Neural cell (in vitro differentiated cells): ENCODE results near the gene RPA3.

Experiments
- EP300 ChIP-seq: fragments of 450-650 bp; conservative IDR thresholded peaks from 2 replicates; pipeline ENCODE4 v1.6.1; 2014; ENCODE audit warnings: antibody characterized with exemption, mild to moderate bottlenecking, moderate library complexity; ENCODE audit not compliant: poor library complexity, severe bottlenecking
- EZH2 ChIP-seq: fragments of 200-600, 300-800 bp; shearing (Covaris generic), sonication (generic); IDR thresholded peaks from 2 replicates; pipeline ENCODE4 v1.6.1; 2014; ENCODE audit warnings: antibody characterized with exemption, low read length, borderline replicate concordance, mild to moderate bottlenecking; ENCODE audit not compliant: insufficient read depth, poor library complexity, severe bottlenecking
- MXI1 ChIP-seq: fragments of 450-650 bp; conservative IDR thresholded peaks from 2 replicates; pipeline ENCODE4 v1.6.1; 2014; ENCODE audit warnings: antibody characterized with exemption, mild to moderate bottlenecking; ENCODE audit not compliant: poor library complexity, severe bottlenecking
- POLR2AphosphoS5 ChIP-seq: IDR thresholded peaks from 2 replicates; pipeline ENCODE4 v1.6.1; 2012
- RAD21 ChIP-seq: fragments of 450-650 bp; conservative IDR thresholded peaks from 2 replicates; pipeline ENCODE4 v1.6.1; 2014; ENCODE audit warnings: antibody characterized with exemption, mild to moderate bottlenecking, moderate library complexity
- REST ChIP-seq: IDR thresholded peaks from 2 replicates; pipeline ENCODE4 v1.6.1; 2012; ENCODE audit warnings: borderline replicate concordance
- SMC3 ChIP-seq: fragments of 450-650 bp; conservative IDR thresholded peaks from 2 replicates; pipeline ENCODE4 v1.6.1; 2014; ENCODE audit warnings: antibody characterized with exemption, mild to moderate bottlenecking, moderate library complexity; ENCODE audit not compliant: poor library complexity
- TAF1 ChIP-seq: IDR thresholded peaks from 2 replicates; pipeline ENCODE4 v1.6.1; 2012; ENCODE audit warnings: low read depth
- TF ChIP-seq, protein P1 (sequence below): fragments of 450-650 bp; IDR thresholded peaks from 2 replicates; pipeline ENCODE4 v1.5.1; 2014; ENCODE audit warnings: antibody characterized with exemption, mild to moderate bottlenecking, moderate library complexity; ENCODE audit not compliant: poor library complexity, severe bottlenecking

DNA sequence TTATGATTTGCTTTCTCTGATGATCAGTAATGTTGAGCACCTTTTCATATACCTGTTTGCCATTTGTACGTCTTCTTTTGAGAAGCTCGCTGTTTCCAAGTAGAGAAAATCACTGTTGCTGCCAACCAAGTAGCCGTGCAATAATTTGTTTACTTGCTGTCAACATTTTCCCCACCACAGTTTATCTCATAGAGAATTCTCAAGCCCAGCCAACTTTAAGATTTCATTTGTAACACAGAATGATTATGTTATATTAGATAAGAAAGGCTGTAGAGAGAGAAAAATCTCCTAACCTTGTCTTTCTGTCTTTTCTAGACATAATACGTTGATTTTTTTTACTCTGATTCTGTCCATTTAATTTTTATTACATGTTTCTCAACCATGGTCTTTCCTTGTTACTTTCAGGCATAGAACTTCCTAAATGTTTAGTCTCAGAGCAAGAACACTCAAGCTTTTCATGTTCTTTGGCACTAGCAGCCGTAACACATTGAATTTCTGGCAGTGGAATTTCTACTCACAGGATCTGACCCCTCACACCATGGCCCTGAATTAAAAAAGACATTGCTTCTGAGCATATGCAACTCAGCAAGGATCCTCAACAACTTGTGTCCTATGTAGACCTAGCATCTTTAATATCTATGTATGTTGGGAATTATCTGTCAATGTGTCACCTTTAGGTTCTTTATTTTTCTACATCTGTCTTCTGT is 23.1 kb downstream of the RPA3 start:
- no peak for TF ChIP-seq REST
- TF ChIP-seq, protein P1, sequence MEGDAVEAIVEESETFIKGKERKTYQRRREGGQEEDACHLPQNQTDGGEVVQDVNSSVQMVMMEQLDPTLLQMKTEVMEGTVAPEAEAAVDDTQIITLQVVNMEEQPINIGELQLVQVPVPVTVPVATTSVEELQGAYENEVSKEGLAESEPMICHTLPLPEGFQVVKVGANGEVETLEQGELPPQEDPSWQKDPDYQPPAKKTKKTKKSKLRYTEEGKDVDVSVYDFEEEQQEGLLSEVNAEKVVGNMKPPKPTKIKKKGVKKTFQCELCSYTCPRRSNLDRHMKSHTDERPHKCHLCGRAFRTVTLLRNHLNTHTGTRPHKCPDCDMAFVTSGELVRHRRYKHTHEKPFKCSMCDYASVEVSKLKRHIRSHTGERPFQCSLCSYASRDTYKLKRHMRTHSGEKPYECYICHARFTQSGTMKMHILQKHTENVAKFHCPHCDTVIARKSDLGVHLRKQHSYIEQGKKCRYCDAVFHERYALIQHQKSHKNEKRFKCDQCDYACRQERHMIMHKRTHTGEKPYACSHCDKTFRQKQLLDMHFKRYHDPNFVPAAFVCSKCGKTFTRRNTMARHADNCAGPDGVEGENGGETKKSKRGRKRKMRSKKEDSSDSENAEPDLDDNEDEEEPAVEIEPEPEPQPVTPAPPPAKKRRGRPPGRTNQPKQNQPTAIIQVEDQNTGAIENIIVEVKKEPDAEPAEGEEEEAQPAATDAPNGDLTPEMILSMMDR, result no peak
- no peak for TF ChIP-seq POLR2AphosphoS5
- no peak for TF ChIP-seq EP300
- TF ChIP-seq EZH2, result no peak
- no peak for TF ChIP-seq SMC3
- TF ChIP-seq MXI1, result no peak
- no peak for TF ChIP-seq TAF1
- TF ChIP-seq RAD21, result no peak
